A673 (cell line): ENCODE data around the gene CACHD1. TPM values are rescaled to one million over a fixed set of nuclear protein-coding genes. Genes with fewer than 3 reads are reported as not detected.

Experiments
- BruUV-seq: library from RNA; stranded (reverse); fragments of 400-500 nt; replicated peaks from 2 replicates; lab custom pipeline; 2021; lab: Mats Ljungman, UMichigan
- CTCF ChIA-PET: fragments of 300-600 bp; sonication (Branson Sonifier 250); formaldehyde crosslinking; loops from one replicate; lab custom pipeline; 2022; ENCODE audit warnings: antibody characterized with exemption; lab: Charles Lee
- POLR2A ChIA-PET: fragments of 300-600 bp; sonication (Branson Sonifier 250); formaldehyde crosslinking; loops from one replicate; lab custom pipeline; 2022; ENCODE audit warnings: antibody characterized with exemption; ENCODE audit not compliant: low non-redundant PET; lab: Charles Lee
- DNase-seq: peaks from one replicate; pipeline ENCODE4 v3.0.0-alpha.2; 2015; ENCODE audit warnings: low spot score
- H3K27ac ChIP-seq: fragments of 200-600 bp; sonication (generic); 2 replicates; pipeline ENCODE4 v1.5.1; 2016; ENCODE audit warnings: mixed run types, low read depth, mild to moderate bottlenecking, mixed read lengths, antibody characterized with exemption, low read length; ENCODE audit not compliant: poor library complexity, severe bottlenecking
- H3K27me3 ChIP-seq: fragments of 200-600 bp; sonication (generic); replicated peaks from 2 replicates; pipeline ENCODE4 v1.6.1; 2017; ENCODE audit warnings: mixed run types, low read depth, mild to moderate bottlenecking, mixed read lengths, antibody characterized with exemption, low read length; ENCODE audit not compliant: insufficient read depth, poor library complexity
- H3K36me3 ChIP-seq: fragments of 200-600 bp; sonication (generic); 2 replicates; pipeline ENCODE4 v1.6.1; 2016; ENCODE audit warnings: mixed run types, mild to moderate bottlenecking, mixed read lengths, antibody characterized with exemption, low read length; ENCODE audit not compliant: insufficient read depth, poor library complexity, severe bottlenecking
- H3K4me1 ChIP-seq: fragments of 200-600 bp; sonication (generic); 2 replicates; pipeline ENCODE4 v1.6.1; 2017; ENCODE audit warnings: mixed run types, mild to moderate bottlenecking, mixed read lengths, antibody characterized with exemption, low read length; ENCODE audit not compliant: insufficient read depth, poor library complexity, severe bottlenecking
- H3K4me3 ChIP-seq: fragments of 200-600 bp; sonication (generic); 2 replicates; pipeline ENCODE4 v1.5.1; 2016; ENCODE audit warnings: low read depth, mixed run types, mild to moderate bottlenecking, mixed read lengths, low read length; ENCODE audit not compliant: poor library complexity, severe bottlenecking
- H3K9me3 ChIP-seq: fragments of 200-600 bp; sonication (generic); 2 replicates; pipeline ENCODE4 v1.6.1; 2016; ENCODE audit warnings: mixed run types, low read depth, mild to moderate bottlenecking, mixed read lengths, antibody characterized with exemption, low read length; ENCODE audit not compliant: poor library complexity, severe bottlenecking
- CTCF ChIP-seq: fragments of 300-800, 200-600 bp; sonication (generic); conservative IDR thresholded peaks from 2 replicates; pipeline ENCODE4 v1.5.1; 2017; ENCODE audit warnings: low read depth, mild to moderate bottlenecking, antibody characterized with exemption, low read length, moderate library complexity, mixed read lengths
- EZH2 ChIP-seq: fragments of 200-600 bp; sonication (generic); IDR thresholded peaks from 2 replicates; pipeline ENCODE4 v1.6.1; 2017; ENCODE audit warnings: borderline replicate concordance, low read depth, mild to moderate bottlenecking, mixed read lengths, antibody characterized with exemption, low read length; ENCODE audit not compliant: poor library complexity, severe bottlenecking
- intact Hi-C: fragments of 100-400 bp; cut with micrococcal nuclease; formaldehyde crosslinking; loops from one replicate; pipeline ENCODE4 v1.10.0; 2022; ENCODE audit not compliant: unreplicated experiment
- total RNA-seq: library from RNA; stranded (reverse); gene quantifications from 2 replicates; pipeline ENCODE4 v1.2.3, GENCODE V29; 2021

The CACHD1 gene
- total RNA-seq, 1 experiment from 2014 or later, result 39.2 TPM

DNA sequence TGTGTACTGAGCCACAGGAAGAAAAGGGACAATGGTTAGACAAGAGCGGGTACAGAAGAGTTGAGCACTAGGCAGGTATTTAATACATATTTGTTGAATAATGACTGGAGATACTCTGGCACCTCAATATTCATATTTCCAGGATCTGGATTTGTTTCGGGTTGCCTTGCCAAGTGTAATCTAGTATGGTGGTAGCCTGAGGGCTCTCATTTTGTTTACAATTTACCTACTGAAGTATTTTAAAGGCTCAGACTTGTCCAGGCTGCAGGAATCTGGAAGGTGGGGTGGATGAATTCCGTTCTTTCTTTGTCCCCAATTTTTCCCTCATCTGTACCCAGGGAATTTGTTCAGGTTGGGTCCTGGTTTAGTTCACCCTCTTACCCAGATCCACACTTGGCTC lies 95.0 kb downstream of the CACHD1 start:
- TF ChIP-seq CTCF (no peak), EZH2 (no peak)
- intact Hi-C loops, result no loop called here
- H3K27me3 ChIP-seq, result no peaks in the 10 kb centered on the region
- ChIA-PET CTCF (no interaction called here), POLR2A (no interaction called here)
- peaks cover 24% of the 10 kb centered on the region for H3K4me1 ChIP-seq
- DNase-seq, result no peak
- no peak overlapping the region for H3K27ac ChIP-seq
- BruUV-seq, result no TSS peak
- H3K9me3 ChIP-seq, result peaks cover 12% of the 10 kb centered on the region
- peaks cover 15% of the 10 kb centered on the region for H3K36me3 ChIP-seq
- H3K4me3 ChIP-seq, result no peak overlapping the region

GRCh38 chr1:64567426-64568170 lies 97.7 kb downstream of the CACHD1 start:
- POLR2A ChIA-PET, result no interaction called here
- CTCF ChIA-PET, result no interaction called here
- intact Hi-C loops, result no loop called here

DNA sequence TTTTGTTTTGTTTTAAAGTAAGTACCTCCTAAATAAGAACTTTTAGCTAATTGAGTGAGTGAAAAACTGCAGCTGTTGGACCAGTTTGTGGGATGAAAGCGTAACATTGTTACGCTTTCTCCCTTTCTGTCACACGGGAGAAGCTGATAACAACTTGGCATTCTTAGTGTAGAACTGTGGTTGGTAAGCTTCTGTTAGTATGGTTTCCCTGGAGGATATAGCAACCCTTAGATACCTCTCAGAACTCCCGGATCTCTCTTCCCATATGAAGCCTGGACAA lies 98.2 kb downstream of the CACHD1 start:
- TF ChIP-seq EZH2, result no peak
- no peak for TF ChIP-seq CTCF
- no TSS peak for BruUV-seq
- ChIA-PET POLR2A (no interaction called here), CTCF (no interaction called here)
- Histone ChIP-seq H3K4me1 (peaks cover 43% of the 10 kb centered on the region), H3K36me3 (peaks cover 3% of the 10 kb centered on the region), H3K4me3 (no peak overlapping the region), H3K27ac (no peak overlapping the region), H3K27me3 (no peaks in the 10 kb centered on the region), H3K9me3 (peaks cover under 1% of the 10 kb centered on the region)
- intact Hi-C loops, result no loop called here
- DNase-seq, result no peak

More at GRCh38 chr1:64567426-64568170, 97.7 kb downstream of the CACHD1 start:
- Histone ChIP-seq H3K27me3 (no peaks in the 10 kb centered on the region), H3K4me3 (no peak overlapping the region), H3K9me3 (peaks cover 6% of the 10 kb centered on the region), H3K27ac (no peak overlapping the region), H3K4me1 (peaks cover 43% of the 10 kb centered on the region), H3K36me3 (peaks cover 8% of the 10 kb centered on the region)
- TF ChIP-seq EZH2 (no peak), CTCF (no peak)
- no TSS peak for BruUV-seq
- DNase-seq, result no peak
